Left ventricle myocardium inferior (tissue), 1 donor: ENCODE results near the gene SSR3. TPM values are rescaled to one million over a fixed set of nuclear protein-coding genes. Genes with fewer than 3 reads are reported as not detected.

ENCODE experiments used
- total RNA-seq: library from RNA; stranded (reverse); fragmentation: NEBNext Ultra II Directional; extraction: Animal tissue kit (Norgen Biotek cat#: 25700); gene quantifications from one replicate; pipeline ENCODE4 v1.2.1, GENCODE V29; 2021
- donor health status: DM: no; HTN: yes; CAD: no; lungs with severe emphysema.

The SSR3 gene
- total RNA-seq, 1 donor from 2014 or later, result 208 TPM

Other genes starting within 250 kb of the SSR3 start
- 27.2 TPM for gene TIPARP, start 119.5 kb upstream of the SSR3 start, total RNA-seq